Memory B cell (primary cell): ENCODE measurements around the gene HSP90AB1.

Source experiments
- ATAC-seq: fragments of 150-1000 bp; cut with Tn5 transposase; 2 replicates; pipeline ENCODE4 v1.10.0; 2021; ENCODE audit warnings: low read depth, mild to moderate bottlenecking, moderate library complexity
- DNase-seq, 2 donors: peaks; one replicate each; pipeline ENCODE4 v3.0.0; 2022; ENCODE audit warnings: low spot score in 2 of 2
- H3K27ac Mint-ChIP-seq: one replicate; pipeline ENCODE4 v1.8.0; 2022; ENCODE audit warnings: mild to moderate bottlenecking, moderate library complexity, mixed read lengths
- H3K27me3 Mint-ChIP-seq: one replicate; pipeline ENCODE4 v1.8.0; 2022; ENCODE audit warnings: mixed read lengths
- H3K36me3 Mint-ChIP-seq: one replicate; pipeline ENCODE4 v1.8.0; 2022; ENCODE audit warnings: mild to moderate bottlenecking, mixed read lengths
- H3K4me1 Mint-ChIP-seq: one replicate; pipeline ENCODE4 v1.8.0; 2022; ENCODE audit warnings: mixed read lengths
- H3K4me3 Mint-ChIP-seq: one replicate; pipeline ENCODE4 v1.8.0; 2022; ENCODE audit warnings: mild to moderate bottlenecking, moderate library complexity, mixed read lengths
- H3K9me3 Mint-ChIP-seq: one replicate; pipeline ENCODE4 v1.8.0; 2022; ENCODE audit warnings: mixed read lengths

HSP90AB1 gene

GRCh38 chr6:44237021-44237812 is 9.7 kb upstream of the HSP90AB1 start:
- ATAC-seq (peak; percentile 67), DNase-seq (no peak)
- no peaks in the 10 kb centered on the region for H3K27me3 Mint-ChIP-seq
- H3K4me3 Mint-ChIP-seq = peak overlapping the region; percentile 92
- no peaks in the 10 kb centered on the region for H3K9me3 Mint-ChIP-seq
- peaks cover 7% of the 10 kb centered on the region for H3K4me1 Mint-ChIP-seq
- H3K36me3 Mint-ChIP-seq = no peaks in the 10 kb centered on the region
- peak overlapping the region; percentile 98 for H3K27ac Mint-ChIP-seq

- Mint-ChIP-seq H3K27ac (peak overlapping the region; percentile 98), H3K36me3 (no peaks in the 10 kb centered on the region), H3K9me3 (no peaks in the 10 kb centered on the region), H3K4me3 (peak overlapping the region; percentile 92), H3K4me1 (peaks cover 7% of the 10 kb centered on the region), H3K27me3 (no peaks in the 10 kb centered on the region)
- DNase-seq (peak; percentile 82 to 91), ATAC-seq (peak; percentile 95)
Observed at GRCh38 chr6:44237813-44238433, 9.0 kb upstream of the HSP90AB1 start.

- no peak for ATAC-seq
Observed at GRCh38 chr6:44238687-44239350, 8.1 kb upstream of the HSP90AB1 start.

GRCh38 chr6:44243345-44243744 is 3.6 kb upstream of the HSP90AB1 start:
- no peak overlapping the region for H3K4me3 Mint-ChIP-seq
- H3K9me3 Mint-ChIP-seq = no peaks in the 10 kb centered on the region
- H3K27me3 Mint-ChIP-seq = no peaks in the 10 kb centered on the region

More at GRCh38 chr6:44238687-44239350, 8.1 kb upstream of the HSP90AB1 start:
- Mint-ChIP-seq H3K27me3 (no peaks in the 10 kb centered on the region), H3K27ac (peak overlapping the region; percentile 98), H3K4me1 (peaks cover 7% of the 10 kb centered on the region), H3K36me3 (no peaks in the 10 kb centered on the region), H3K4me3 (peak overlapping the region; percentile 92), H3K9me3 (no peaks in the 10 kb centered on the region)
- no peak for DNase-seq

GRCh38 chr6:44245391-44245911 is 1.4 kb upstream of the HSP90AB1 start:
- Mint-ChIP-seq H3K4me3 (peak overlapping the region; percentile 98), H3K4me1 (peaks cover 26% of the 10 kb centered on the region), H3K27me3 (no peaks in the 10 kb centered on the region), H3K36me3 (peaks cover 19% of the 10 kb centered on the region), H3K27ac (peak overlapping the region; percentile 99), H3K9me3 (no peaks in the 10 kb centered on the region)
- DNase-seq (no peak), ATAC-seq (no peak)

More at GRCh38 chr6:44243345-44243744, 3.6 kb upstream of the HSP90AB1 start:
- peaks cover under 1% of the 10 kb centered on the region for H3K36me3 Mint-ChIP-seq
- peaks cover 11% of the 10 kb centered on the region for H3K4me1 Mint-ChIP-seq
- DNase-seq = no peak
- ATAC-seq = no peak
- no peak overlapping the region for H3K27ac Mint-ChIP-seq

- Mint-ChIP-seq H3K27ac (peak overlapping the region; percentile 99), H3K27me3 (no peaks in the 10 kb centered on the region), H3K4me1 (peaks cover 26% of the 10 kb centered on the region), H3K9me3 (no peaks in the 10 kb centered on the region), H3K4me3 (peak overlapping the region; percentile 98), H3K36me3 (peaks cover 19% of the 10 kb centered on the region)
- peak; percentile 45 for ATAC-seq
- DNase-seq = peak; percentile 79 to 90
Observed at GRCh38 chr6:44245912-44246662, 814 bp upstream of the HSP90AB1 start.

GRCh38 chr6:44247338-44248302 is 719 bp downstream of the HSP90AB1 start:
- H3K4me1 Mint-ChIP-seq = peaks cover 31% of the 10 kb centered on the region
- peak overlapping the region; percentile 98 for H3K4me3 Mint-ChIP-seq
- H3K9me3 Mint-ChIP-seq = no peaks in the 10 kb centered on the region
- peaks cover 25% of the 10 kb centered on the region for H3K36me3 Mint-ChIP-seq
- H3K27ac Mint-ChIP-seq = peak overlapping the region; percentile 99
- H3K27me3 Mint-ChIP-seq = no peaks in the 10 kb centered on the region
- DNase-seq = peak; percentile 71 to 76
- peak; percentile 50 for ATAC-seq

- Mint-ChIP-seq H3K27ac (peak overlapping the region; percentile 58), H3K4me3 (peak overlapping the region; percentile 98), H3K36me3 (peaks cover 33% of the 10 kb centered on the region), H3K9me3 (no peaks in the 10 kb centered on the region), H3K27me3 (no peaks in the 10 kb centered on the region), H3K4me1 (peaks cover 36% of the 10 kb centered on the region)
- ATAC-seq (no peak), DNase-seq (no peak)
Observed at GRCh38 chr6:44248579-44248978, 1.7 kb downstream of the HSP90AB1 start.

- Mint-ChIP-seq H3K27ac (peak overlapping the region; percentile 58), H3K27me3 (no peaks in the 10 kb centered on the region), H3K4me3 (peak overlapping the region; percentile 98), H3K36me3 (peaks cover 34% of the 10 kb centered on the region), H3K9me3 (no peaks in the 10 kb centered on the region), H3K4me1 (peaks cover 39% of the 10 kb centered on the region)
- DNase-seq (no peak), ATAC-seq (no peak)
Observed at GRCh38 chr6:44249082-44249748, 2.3 kb downstream of the HSP90AB1 start.

GRCh38 chr6:44250067-44250717 is 3.3 kb downstream of the HSP90AB1 start:
- DNase-seq = no peak
- H3K36me3 Mint-ChIP-seq = peaks cover 36% of the 10 kb centered on the region
- H3K27me3 Mint-ChIP-seq = no peaks in the 10 kb centered on the region
- no peak for ATAC-seq
- peaks cover 43% of the 10 kb centered on the region for H3K4me1 Mint-ChIP-seq
- peak overlapping the region; percentile 58 for H3K27ac Mint-ChIP-seq
- no peak overlapping the region for H3K4me3 Mint-ChIP-seq
- no peaks in the 10 kb centered on the region for H3K9me3 Mint-ChIP-seq

GRCh38 chr6:44250718-44251123 is 3.8 kb downstream of the HSP90AB1 start:
- Mint-ChIP-seq H3K4me3 (no peak overlapping the region), H3K9me3 (no peaks in the 10 kb centered on the region), H3K27ac (no peak overlapping the region), H3K4me1 (peaks cover 44% of the 10 kb centered on the region), H3K27me3 (no peaks in the 10 kb centered on the region), H3K36me3 (peaks cover 36% of the 10 kb centered on the region)
- ATAC-seq (no peak), DNase-seq (no peak)
